22Rv1 (cell line): ENCODE results near the gene ZNF385D.

Source experiments
- ZFX ChIP-seq: fragments of 450-650 bp; IDR thresholded peaks from 2 replicates; pipeline ENCODE4 v1.6.1; 2017; ENCODE audit warnings: antibody characterized with exemption, borderline replicate concordance
- TF ChIP-seq, protein P1 (sequence below): fragments of 450-650 bp; IDR thresholded peaks from 2 replicates; pipeline ENCODE4 v1.5.1; 2017; ENCODE audit warnings: mild to moderate bottlenecking

DNA sequence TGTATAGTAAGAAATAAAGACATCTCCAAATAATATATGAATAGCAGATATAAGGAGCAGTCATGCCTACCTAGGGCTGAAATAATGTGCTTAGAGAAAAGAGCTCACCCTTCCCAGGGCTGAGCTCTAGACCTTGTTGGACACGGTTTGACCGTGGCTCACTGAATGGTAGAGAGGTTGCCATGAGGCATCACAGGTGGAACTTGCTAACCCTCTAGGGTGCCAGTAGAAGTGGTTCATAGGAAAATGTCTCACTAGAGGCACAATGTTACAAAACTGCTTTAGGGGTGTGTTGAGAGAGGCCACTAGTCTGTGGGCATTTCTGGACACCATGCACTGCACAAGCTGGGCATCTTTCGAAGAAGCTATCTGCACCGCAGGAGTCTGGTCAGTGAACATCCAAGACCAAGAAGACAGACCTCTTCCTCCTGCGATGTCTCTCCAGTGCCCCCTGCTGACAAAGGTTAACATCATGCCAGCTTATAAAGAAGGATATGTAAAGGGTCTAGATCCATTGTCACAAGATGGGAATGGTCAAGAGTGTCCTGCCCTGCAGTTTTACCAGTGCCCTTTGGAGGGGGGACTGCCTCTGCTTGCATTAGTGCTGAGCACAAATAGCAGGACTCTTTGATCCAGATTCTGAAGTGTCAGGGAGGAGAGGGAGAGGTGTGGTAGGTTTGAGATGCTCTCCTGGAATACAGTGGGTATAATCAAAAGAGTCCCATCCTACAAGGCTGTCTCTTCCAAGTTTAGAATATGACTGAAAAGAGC, 266.8 kb downstream of the ZNF385D start:
- TF ChIP-seq, protein P1, sequence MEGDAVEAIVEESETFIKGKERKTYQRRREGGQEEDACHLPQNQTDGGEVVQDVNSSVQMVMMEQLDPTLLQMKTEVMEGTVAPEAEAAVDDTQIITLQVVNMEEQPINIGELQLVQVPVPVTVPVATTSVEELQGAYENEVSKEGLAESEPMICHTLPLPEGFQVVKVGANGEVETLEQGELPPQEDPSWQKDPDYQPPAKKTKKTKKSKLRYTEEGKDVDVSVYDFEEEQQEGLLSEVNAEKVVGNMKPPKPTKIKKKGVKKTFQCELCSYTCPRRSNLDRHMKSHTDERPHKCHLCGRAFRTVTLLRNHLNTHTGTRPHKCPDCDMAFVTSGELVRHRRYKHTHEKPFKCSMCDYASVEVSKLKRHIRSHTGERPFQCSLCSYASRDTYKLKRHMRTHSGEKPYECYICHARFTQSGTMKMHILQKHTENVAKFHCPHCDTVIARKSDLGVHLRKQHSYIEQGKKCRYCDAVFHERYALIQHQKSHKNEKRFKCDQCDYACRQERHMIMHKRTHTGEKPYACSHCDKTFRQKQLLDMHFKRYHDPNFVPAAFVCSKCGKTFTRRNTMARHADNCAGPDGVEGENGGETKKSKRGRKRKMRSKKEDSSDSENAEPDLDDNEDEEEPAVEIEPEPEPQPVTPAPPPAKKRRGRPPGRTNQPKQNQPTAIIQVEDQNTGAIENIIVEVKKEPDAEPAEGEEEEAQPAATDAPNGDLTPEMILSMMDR: peak; percentile 90
- TF ChIP-seq ZFX: no peak
